ENCODE measurements around the gene UBA6.
"Not testable (repeated sequence)": the region's sequence is repeated elsewhere in the genome, so short reads cannot be mapped to it uniquely, and the experiment has no call there.

UBA6 gene

GRCh38 chr4:67700738-67701516 is at the start of gene UBA6:
TSS of gene UBA6 (minus strand) at chr4:67701155. CDS start at chr4:67701119, 36 bp downstream.
- DNase-seq, result peak; percentile 96

- no peak for DNase-seq
Measured at GRCh38 chr4:67750691-67751090, 49.7 kb upstream of the UBA6 start.

- DNase-seq, result no peak
Measured at GRCh38 chr4:67749286-67749685, 48.3 kb upstream of the UBA6 start.

GRCh38 chr4:67746797-67747495 is 46.0 kb upstream of the UBA6 start:
- DNase-seq, result no peak

GRCh38 chr4:67744561-67745283 is 43.8 kb upstream of the UBA6 start:
- DNase-seq, result no peak

- DNase-seq, result no peak
Measured at GRCh38 chr4:67743194-67743593, 42.2 kb upstream of the UBA6 start.

GRCh38 chr4:67736262-67736661 is 35.3 kb upstream of the UBA6 start:
- DNase-seq, result no peak

GRCh38 chr4:67735325-67735724 is 34.4 kb upstream of the UBA6 start:
- DNase-seq, result no peak

GRCh38 chr4:67730511-67730910 is 29.6 kb upstream of the UBA6 start:
- not testable (repeated sequence) for DNase-seq

GRCh38 chr4:67727124-67727850 is 26.3 kb upstream of the UBA6 start:
- no peak for DNase-seq

GRCh38 chr4:67725981-67726380 is 25.0 kb upstream of the UBA6 start:
- no peak for DNase-seq

GRCh38 chr4:67725132-67725531 is 24.2 kb upstream of the UBA6 start:
- no peak for DNase-seq

- DNase-seq, result no peak
Measured at GRCh38 chr4:67723949-67724348, 23.0 kb upstream of the UBA6 start.

- no peak for DNase-seq
Measured at GRCh38 chr4:67723341-67723740, 22.4 kb upstream of the UBA6 start.

GRCh38 chr4:67721770-67722597 is 21.0 kb upstream of the UBA6 start:
- no peak for DNase-seq

GRCh38 chr4:67721315-67721769 is 20.4 kb upstream of the UBA6 start:
- no peak for DNase-seq

- DNase-seq, result no peak
Measured at GRCh38 chr4:67719953-67720617, 19.1 kb upstream of the UBA6 start.

- no peak for DNase-seq
Measured at GRCh38 chr4:67718848-67719247, 17.9 kb upstream of the UBA6 start.

GRCh38 chr4:67717586-67717985 is 16.6 kb upstream of the UBA6 start:
- no peak for DNase-seq

- no peak for DNase-seq
Measured at GRCh38 chr4:67714955-67715354, 14.0 kb upstream of the UBA6 start.

GRCh38 chr4:67714248-67714583 is 13.3 kb upstream of the UBA6 start:
- no peak for DNase-seq

All from NCI-H2029 (cell line).